Cerebellar nuclear complex (tissue), 1 donor: ENCODE results near the gene RGS3.
"Not testable (repeated sequence)": the region's sequence is repeated elsewhere in the genome, so short reads cannot be mapped to it uniquely, and the experiment has no call there.

ENCODE experiments used
- DNase-seq, 2 experiments: peaks; one replicate each; lab custom pipeline; 2025; lab: John Stamatoyannopoulos, UW

Gene RGS3

DNA sequence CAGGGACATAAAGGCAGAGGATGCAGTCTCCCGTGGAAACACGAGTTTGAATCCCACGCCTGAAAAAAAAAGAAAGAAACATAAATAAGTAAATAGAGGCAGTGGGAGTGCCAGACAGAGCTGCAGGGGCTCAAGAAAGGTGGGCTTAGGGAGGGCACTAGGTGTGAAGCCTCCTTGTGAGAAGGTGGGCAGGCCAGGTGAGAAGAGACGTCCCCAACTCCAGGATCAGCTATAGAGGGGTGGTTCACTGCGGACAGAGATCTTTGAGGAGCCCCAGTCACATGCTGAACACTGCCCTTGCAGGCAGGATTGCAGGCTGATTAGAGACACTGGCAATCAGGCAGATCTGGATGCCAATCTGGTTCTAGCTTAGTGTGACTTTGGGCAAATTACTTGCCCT, 172.1 kb downstream of the RGS3 start:
- DNase-seq: no peak

DNA sequence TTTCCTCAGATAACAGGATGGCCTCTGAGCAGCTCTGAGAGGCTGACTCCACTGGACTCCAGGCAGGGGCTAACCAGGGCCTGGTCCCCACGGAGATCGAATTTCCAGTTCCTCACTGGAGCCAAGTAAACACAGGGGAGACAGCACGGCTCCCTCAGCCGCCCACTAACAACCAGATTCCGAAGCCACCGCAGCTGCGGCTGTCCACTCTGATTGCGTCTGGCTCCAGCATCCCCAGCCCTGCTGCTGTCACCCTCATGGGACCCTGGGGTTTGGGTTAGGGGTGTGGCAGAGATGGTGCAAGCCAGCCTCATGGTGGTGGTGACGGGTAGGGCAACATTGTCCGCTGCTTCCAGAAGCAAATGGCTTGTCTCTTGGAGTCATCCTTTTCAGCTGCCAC, 172.6 kb downstream of the RGS3 start:
- no peak for DNase-seq

DNA sequence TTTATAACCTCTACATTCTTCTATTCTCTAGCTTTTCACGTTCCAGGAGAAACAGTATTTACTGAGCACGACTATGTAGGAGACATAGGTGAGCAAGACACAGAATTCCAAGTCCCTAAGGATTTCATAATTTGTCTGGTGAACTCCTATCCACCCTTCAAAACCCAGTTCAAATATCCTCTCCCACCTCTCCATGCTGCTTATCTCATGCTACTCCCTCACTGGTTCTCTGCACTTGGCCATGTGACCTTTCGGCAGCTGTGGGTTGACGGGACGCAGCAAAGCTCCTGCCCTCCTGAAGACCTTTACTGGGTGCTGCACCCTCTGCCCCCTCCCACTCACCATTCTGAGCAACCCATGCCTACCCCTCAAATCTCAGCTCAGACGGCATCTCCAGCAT, 173.2 kb downstream of the RGS3 start:
- no peak for DNase-seq

DNA sequence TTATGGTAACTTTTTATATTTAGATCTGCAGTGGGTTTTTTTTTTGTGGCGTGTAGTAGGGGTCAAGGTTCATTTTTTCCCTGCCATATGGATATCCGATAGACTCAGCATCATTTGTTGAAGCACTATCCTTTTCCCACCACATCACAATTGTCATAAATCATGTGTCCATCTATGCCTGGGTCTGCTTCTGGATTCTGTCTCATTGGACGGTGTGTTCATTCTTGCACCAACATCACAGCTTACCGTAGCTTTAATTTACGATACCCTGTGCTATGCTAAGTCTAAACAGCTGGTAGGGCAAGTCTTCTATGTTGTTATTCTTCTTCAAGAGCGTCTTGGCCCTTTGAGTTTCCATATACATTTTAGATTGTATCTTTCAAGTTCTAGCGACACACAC, 175.0 kb downstream of the RGS3 start:
- DNase-seq: no peak

DNA sequence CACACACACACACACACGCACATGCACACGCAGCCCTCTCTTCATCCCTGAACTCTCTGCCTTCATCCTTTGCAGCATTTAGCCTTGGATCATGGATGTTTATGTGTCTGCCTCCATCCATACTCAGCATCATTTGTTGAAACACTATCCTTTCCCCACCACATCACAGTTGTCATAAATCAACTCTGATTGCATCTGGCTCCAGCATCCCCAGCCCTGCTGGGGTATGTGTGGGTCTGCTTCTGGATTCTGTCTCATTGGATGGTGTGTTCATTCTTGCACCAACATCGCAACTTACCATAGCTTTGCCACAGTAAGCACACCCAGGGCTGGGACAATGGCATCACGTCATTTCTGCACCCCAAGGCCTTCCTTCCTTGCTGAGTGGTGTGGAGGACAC, 175.4 kb downstream of the RGS3 start:
- no peak for DNase-seq

DNA sequence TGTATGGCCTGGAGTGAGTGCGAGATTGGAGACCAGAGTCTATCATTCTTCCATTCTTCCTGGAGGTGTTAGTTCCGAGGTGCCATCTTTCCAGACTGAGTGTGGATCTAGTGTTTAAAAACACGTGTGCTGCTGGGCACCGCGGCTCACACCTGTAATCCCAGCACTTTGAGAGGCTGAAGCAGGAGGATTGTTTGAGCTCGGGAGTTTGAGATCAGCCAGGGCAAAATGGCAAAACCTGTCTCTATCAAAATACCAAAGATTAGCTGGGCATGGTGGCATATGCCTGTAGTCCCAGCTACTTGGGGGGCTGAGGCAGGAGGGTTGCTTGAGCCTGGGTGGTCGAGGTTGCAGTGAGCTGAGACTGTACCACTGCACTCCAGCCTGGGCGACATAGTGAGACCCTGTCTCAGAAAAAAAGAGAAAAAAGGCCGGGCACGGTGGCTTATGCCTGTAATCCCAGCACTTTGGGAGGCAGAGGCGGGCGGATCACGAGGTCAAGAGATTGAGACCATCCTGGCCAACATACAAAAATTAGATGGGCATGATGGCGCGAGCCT, 176.0 kb downstream of the RGS3 start:
- not testable (repeated sequence) for DNase-seq

DNA sequence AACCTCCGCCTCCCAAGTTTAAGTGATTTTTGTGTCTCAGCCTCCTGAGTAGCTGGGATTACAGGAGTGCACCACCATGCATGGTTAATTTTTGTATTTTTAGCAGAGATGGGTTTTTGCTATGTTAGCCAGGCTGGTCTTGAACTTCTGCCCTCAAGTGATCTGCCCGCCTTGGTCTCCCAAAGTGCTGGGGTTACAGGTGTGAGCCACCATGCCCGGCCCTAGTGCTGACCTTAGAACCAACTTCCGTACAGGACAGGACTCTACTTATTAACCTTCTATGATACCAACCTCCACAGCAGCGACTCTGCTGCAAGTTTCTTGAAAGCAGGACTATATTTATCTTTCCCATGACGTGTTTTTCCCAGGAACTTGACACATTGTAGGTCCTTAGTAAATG, 176.9 kb downstream of the RGS3 start:
- no peak for DNase-seq

DNA sequence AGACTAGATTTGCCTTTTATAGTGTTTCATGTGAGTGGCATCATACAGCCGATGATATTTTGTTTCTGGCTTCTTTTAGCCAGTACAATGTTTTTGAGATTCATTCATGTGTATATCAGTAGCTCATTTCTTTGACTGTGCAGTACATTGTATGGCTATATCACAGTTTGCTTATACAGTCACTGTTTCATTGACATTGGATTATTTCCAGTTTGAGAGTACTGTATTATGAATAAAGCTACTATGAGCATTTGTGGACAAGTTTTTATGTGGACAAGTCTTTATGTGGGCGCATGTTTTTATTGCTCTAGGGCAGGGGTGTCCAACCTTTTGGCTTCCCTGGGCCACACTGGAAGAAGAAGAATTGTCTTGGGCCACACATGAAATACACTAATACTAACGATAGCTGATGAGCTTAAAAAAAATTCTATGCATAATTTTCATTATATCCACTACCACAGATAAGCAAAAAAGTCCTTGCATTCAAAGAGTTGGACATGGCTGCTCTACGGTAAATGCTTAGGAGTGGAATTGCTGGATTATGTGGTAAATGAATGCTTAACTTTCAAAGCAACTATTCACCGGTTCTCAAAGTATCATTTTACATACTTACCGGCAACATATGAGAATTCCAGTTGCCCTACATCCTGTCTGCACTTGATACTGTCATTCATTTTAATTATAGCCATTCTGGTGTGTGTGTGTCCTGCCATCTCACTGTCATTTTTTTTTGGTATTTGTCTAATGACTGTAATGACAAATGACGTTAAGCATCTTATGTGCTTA, 177.8 kb downstream of the RGS3 start:
- no peak for DNase-seq

DNA sequence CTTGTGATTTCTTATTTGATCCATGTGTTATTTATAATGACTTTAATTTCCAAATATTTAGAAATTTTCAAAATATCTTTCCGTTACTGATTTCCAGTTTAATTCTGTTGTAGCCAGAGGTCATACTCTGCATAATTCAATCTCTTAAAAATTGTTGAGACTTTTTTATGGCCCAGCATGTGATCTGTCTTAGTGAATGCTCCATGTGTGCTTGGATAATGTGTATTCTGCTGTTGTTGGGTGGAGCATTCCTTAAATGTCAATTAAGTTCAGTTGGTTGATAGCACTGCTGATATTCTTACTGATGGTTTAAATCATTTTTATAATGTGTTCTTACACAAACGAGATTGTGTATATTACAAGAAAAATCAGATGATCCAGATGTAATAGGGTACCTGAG, 180.8 kb downstream of the RGS3 start:
- no peak for DNase-seq

DNA sequence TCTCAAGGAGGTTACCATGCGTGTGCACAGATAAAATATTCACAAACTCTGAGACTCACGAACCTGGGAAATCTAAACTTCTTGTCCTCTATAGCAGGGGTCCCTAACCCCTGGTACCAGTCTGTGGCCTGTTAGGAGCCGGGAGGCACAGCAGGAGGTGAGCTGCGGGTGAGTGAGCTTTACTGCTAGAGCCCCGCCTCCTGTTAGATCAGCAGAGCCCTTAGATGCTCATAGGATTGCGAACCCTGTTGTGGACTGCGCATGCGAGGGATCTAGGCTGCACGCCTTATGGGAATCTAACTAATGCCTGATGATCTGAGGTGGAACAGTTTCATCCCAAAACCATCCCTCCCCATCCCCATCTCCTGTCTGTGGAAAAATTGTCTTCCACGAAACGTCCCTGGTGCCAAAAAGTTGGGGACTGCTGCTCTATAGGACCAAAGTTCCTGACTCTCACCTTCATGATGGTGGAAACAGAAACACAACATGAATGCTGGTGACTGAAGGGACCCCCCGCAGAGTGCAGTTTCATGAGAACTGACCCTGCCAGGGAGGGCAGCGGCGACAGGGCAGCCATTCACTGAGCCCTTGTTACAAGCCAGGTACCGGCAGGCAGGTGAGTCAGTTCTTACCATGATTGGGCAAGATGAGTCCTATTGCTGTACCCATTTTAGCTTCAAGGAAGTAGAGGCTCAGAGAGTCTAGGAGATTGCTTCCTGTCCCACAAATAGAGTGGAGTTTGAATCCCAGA, 181.9 kb downstream of the RGS3 start:
- no peak for DNase-seq

DNA sequence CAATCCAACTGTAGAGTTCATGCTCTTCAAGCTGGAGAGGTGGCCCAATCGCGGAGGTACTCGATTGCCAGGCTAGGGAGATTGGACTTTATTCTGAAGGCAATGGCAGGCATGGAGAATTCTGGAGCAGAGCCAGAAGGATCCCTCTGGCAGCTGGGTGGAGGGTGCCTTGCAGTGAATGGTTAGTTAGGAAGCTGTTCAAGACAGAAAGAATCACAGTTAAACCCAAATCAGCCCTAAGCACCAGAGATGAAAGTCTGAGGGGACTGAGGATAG, 182.4 kb downstream of the RGS3 start:
- DNase-seq: no peak

DNA sequence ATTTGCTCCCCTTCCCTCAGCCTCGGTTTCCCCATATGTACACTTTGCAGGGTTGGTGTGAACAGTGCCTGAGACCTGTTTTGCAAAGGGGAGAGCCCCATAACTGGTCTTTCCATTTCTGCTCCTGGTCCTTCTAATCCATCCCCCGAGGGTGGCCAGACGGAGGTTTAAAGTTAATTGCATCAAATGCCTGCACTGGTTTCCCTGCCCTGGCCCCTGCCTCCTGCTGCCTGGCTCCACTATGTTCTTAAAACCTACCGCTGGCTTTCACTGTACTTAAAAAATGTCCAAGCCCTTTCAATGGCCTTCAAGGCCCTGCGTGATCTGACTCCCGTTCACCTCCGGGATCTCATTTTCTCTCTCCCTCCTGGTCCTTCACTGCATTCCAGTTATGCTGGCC, 183.0 kb downstream of the RGS3 start:
- DNase-seq: no peak
